ENCODE data around the gene PLGRKT.
A peak's percentile ranks its signal among the peaks of the same experiment; 100 is the strongest.
"Not testable (repeated sequence)": the region's sequence is repeated elsewhere in the genome, so short reads cannot be mapped to it uniquely, and the experiment has no call there.

The PLGRKT gene, protein sequence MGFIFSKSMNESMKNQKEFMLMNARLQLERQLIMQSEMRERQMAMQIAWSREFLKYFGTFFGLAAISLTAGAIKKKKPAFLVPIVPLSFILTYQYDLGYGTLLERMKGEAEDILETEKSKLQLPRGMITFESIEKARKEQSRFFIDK

DNA sequence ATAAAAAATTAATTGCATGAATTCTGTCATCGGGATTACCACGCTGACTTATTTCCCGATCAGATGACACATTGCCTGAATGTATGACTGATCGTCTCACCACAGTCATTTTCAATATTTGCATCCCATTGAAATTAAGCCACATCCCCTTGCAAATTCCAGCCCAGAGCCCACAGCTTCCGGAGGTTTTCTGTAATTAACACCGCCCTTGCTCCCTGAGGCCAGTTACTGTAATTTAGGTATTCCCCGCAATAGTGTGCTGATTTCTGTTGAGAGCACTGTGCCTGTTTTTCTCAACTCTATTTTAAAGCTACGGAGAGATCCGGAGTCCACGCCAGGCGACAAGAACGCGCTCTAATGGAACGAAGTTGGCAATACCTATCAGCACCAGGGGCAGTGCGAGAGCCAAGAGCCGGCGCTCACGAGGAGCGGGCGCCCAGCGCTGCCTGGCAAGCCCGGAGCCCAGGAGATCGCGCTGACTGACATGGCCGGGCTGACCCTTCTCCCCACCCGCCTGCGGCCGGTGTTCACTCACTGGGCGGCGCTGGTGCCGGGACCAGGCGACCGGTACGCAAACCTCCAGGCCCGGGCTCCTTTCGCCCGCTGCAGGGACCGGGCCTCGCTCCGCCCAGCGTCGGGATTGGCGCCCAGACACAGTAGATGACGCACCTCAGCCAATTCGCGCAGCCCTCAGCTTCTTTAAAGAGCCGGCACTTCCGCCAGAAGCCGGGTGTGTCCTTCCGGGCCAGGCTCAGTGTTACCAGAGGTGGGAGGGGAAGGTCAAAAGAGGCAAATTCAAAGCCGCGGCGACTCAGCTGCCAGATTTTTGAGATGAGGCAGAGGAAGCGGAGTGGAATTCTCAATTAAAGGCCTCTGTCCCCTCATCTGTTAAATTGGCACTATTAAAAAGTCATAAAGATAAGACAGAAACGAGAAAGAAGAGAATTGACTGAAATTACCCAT, at the start of gene PLGRKT:
Gene PLGRKT (minus strand): TSS at position 672 of the 963 bp plus-strand sequence. CDS start 5,948 bp downstream, outside the sequence.
- DNase-seq: peak; percentile 68 to 80

- no peak for DNase-seq
These were observed 49.3 kb upstream of the PLGRKT start for GRCh38 chr9:5486988-5487387.

DNA sequence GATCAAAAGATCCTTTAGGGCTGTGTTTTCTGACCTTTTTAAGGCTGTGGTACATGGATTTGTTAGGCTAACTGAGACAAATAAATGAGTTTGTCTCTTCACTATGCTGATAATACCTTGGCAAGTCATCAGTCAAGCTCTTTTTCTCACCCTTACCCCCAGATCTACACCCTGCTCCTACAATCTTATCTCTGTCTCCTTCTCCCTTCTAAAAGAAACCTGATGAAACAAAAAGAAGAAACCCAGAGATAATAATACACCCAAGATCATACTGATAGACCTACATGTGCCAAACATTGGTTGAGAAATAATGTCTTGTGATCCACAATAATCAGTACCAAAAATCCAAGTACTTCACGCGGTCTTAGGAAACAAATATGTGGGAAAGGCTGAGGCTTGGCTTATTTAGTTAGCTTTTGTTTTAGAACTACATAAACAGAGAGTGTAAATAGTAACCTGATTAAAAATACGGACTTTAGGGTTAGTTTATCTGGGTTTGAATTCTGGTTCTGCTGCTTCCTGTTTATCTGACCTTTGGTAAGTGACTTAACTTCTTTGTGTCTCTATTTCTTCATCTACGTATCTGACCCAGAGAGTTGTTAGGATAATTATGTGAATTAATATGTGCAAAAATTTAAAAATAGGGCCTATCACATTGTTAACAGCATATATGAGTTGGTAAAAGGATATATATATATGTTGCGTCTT, 47.8 kb upstream of the PLGRKT start:
- no peak for DNase-seq

DNA sequence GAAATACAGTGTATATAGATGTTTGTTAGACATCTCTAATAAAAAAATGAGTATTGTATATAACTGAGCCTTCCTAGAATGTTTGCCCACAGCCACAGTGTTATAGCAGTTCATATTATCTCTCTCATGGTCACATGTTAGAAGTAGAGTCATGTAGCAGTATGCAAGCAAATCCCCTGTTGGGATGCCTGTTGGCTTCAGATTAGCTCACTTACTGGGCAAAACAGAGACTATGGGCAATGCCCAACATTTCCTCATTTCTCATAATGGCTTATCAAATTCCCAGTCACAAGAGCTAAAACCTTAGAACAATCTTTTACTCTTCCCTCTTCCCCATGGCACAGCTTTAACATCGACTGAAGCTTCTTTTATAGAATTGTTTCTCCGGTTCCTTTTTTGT, 45.6 kb upstream of the PLGRKT start:
- DNase-seq: no peak

GRCh38 chr9:5482194-5482593, 44.5 kb upstream of the PLGRKT start:
- DNase-seq: no peak

DNA sequence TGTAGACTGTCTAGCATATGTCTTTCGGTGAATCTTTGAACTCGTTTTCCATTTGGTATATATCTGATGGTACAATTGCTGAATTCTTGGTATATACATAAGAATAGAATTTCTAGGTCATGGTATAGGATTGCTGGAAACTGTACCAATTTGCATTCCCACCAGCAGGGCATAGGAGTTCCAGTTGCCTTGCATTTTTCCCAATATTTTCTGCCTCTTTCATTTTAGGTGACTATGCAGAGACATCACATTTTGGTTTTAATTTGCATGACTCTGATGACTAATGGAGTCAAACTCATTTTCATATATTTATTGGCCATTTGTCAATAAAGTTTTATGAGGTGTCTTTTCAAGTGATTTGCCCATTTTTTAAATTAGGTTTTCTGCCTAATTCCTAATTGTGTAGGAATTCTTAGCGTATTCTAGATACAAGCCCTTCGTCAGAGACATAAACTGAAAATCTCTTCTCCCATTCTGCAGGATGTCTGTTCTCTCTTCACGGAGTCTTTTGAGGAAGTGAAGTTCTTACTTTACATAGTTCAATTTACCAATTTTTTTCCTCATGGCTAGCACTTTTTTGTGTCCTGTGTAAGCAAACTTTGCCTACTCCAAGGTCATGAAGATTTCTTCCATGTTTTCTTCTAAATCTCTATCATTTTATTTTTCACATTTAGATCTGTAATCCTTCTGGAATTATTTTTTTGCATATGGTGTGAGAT, 43.8 kb upstream of the PLGRKT start:
- no peak for DNase-seq

GRCh38 chr9:5480919-5481318, 43.2 kb upstream of the PLGRKT start:
- DNase-seq: no peak

- no peak for DNase-seq
These were observed 42.4 kb upstream of the PLGRKT start for GRCh38 chr9:5479994-5480694.

GRCh38 chr9:5478206-5478605, 40.5 kb upstream of the PLGRKT start:
- DNase-seq: no peak

- DNase-seq: not testable (repeated sequence)
These were observed 37.9 kb upstream of the PLGRKT start for GRCh38 chr9:5475611-5476010.

DNA sequence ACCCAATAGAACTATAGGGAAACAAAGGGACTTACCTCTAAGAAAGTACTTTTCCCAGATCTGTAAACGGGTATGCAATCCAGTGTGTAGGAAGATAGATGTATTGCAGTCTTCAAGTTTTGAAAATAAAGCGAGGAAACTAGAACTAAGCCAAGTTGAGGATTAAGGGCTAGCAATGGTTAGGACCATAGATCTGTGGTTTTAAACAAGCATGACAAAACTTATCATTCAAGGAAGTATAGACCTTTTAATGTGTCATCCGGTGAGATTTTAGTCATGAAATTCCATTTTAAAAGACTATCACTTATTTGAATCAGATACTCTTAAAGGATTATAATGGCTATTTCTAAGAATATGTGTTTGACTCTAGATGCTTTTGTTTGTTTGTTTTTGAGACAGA, 33.1 kb upstream of the PLGRKT start:
- no peak for DNase-seq

GRCh38 chr9:5470122-5470521, 32.4 kb upstream of the PLGRKT start:
- no peak for DNase-seq

GRCh38 chr9:5468850-5469249, 31.1 kb upstream of the PLGRKT start:
- DNase-seq: no peak

GRCh38 chr9:5466766-5467165, 29.0 kb upstream of the PLGRKT start:
- no peak for DNase-seq

DNA sequence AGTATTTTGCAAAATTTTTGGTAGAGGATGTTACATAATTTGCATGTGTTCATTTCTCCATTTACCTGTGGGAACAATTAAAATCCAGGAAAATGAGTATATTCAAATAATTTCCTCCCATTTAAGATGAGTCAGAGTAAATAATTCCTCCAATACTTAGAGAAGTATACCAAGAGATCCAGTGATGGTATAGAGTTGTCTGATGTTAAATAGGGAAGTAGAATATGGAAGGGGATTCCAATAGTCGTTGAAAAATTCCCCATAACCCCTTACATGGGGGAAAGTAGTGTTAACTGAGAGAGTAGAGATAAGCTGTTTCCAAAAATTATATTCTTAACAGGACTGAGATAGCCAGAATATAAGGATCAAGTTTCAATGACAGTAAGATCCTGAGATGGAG, 28.3 kb upstream of the PLGRKT start:
- no peak for DNase-seq

DNA sequence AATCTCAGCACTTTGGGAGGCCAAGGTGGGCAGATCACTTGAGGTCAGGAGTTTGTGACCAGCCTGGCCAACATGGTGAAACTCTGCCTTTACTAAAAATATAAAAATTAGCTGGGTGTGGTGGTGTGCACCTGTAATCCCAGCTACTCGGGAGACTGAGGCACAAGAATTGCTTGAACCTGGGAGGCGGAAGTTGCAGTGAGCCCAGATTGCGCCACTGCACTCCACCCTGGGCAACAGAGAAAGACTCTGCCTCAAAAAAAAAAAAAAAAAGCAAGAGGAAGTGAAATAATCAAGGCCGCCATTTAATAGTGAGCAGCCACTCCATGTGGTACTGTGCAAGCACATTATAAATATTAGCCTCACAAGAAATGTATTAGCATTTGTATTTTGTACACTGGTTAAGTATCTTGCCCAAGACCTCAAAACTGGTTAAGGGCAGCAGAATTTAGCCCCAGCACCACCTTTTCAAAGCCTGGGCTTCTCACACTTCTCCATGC, 27.2 kb upstream of the PLGRKT start:
- not testable (repeated sequence) for DNase-seq

- DNase-seq: no peak
These were observed 22.4 kb upstream of the PLGRKT start for GRCh38 chr9:5460157-5460556.

DNA sequence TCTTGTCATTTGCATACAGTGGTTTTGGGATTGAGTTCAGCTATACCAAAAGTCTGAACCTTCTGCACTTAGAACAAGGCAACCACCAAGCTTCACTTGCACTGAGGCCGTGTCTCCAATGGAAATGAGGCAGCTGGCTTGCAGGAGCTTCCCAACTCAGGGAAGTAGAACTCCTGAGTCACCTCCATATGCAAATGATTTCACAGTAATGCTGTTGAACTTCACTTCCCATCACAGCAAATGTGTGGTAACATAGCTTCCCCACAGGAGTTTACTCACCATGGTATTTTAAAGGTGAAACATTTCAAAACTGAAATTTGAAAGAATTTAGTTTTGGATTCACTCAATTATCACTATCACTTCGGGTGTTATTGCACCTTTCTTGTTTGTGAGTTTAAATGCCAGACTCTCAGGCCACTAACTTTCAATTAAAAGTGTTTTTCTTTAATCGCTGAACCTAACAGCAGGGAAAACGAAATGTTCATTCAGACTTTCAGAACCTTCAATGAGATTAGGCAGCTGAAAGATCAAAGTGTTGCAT, 21.6 kb upstream of the PLGRKT start:
- DNase-seq: no peak

DNA sequence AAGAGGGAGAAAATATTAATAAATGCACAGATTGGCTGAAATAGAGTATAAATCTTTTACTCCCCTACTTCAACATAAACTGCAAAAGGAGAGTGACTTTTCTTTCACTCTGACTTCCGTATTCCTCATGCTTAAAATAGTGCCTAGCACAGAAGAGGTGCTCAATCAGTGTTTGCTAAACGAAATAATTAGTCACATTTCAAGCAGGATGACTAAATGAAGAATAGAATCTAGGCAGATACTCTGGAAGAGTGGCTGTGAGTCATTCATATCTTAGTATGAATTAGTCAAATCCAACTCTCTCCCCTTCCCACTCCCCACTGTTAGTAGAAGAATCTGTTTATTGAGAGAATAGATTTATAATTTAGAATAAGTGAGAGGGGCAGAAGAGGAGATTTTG, 17.5 kb upstream of the PLGRKT start:
- no peak for DNase-seq

- DNase-seq: no peak
These were observed 15.9 kb upstream of the PLGRKT start for GRCh38 chr9:5453673-5454072.

GRCh38 chr9:5453004-5453403, 15.3 kb upstream of the PLGRKT start:
- DNase-seq: no peak

DNA sequence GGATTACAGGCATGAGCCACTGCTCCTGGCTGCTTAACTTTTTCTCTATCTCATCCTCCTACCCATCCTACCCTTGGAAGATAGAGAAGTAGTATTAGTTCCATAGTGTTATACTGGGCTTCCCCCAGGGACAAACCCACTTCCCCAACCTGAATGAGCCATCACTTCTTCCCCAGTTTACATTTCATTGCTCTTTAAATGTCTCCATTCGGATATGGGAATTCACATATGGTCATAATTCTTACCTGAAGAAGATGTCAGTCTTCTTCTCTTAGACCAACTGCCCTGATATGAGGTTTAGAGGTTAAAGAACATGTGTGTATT, 14.5 kb upstream of the PLGRKT start:
- no peak for DNase-seq

All from NCI-H187 (cell line).